Upper lobe of left lung (tissue), 4 donors: ENCODE data around the gene PJA1.

Source experiments
- CTCF ChIP-seq, 6 experiments: fragments of 450-650 bp in 4 of 6; fragments of 200-600 bp in 2 of 6; sonication (generic) in 2 of 6; IDR thresholded peaks; one replicate each; pipeline ENCODE4 v1.5.1; 2016 to 2019; ENCODE audit warnings: antibody characterized with exemption in 6 of 6
- EP300 ChIP-seq, 4 donors: sonication (generic); formaldehyde crosslinking; IDR thresholded peaks; one replicate each; pipeline ENCODE4 v1.5.1; 2017; ENCODE audit warnings: antibody characterized with exemption in 4 of 4, control low read depth in 2 of 4
- POLR2A ChIP-seq, 4 donors: fragments of 450-650 bp; IDR thresholded peaks; one replicate each; pipeline ENCODE4 v1.5.1; 2016 to 2017; ENCODE audit warnings: antibody characterized with exemption in 4 of 4, mild to moderate bottlenecking in 2 of 4

- TF ChIP-seq CTCF (IDR thresholded peaks at IDR 0.05) (no peak), EP300 (IDR thresholded peaks at IDR 0.05) (no peak), POLR2A (IDR thresholded peaks at IDR 0.05) (no peak)
Observed at GRCh38 chrX:69145714-69146113, 19.5 kb downstream of the PJA1 start.
